K562 (cell line): ENCODE data around the gene COL15A1. TPM values are rescaled to one million over a fixed set of nuclear protein-coding genes. Genes with fewer than 3 reads are reported as not detected.

Experiments
- ADNP ChIP-seq: fragments of 200-800 bp; sonication (Bioruptor generic); IDR thresholded peaks from 2 replicates; pipeline ENCODE4 v1.6.1; 2016; ENCODE audit warnings: missing genetic modification characterization, missing compliant biosample characterization
- CEBPB ChIP-seq: fragments of 450-650 bp; IDR thresholded peaks from 2 replicates; pipeline ENCODE4 v1.6.1; 2016; ENCODE audit warnings: missing genetic modification characterization, missing compliant biosample characterization
- CHD4 ChIP-seq: fragments of 200-600 bp; sonication (generic); IDR thresholded peaks from 3 replicates; pipeline ENCODE4 v1.6.1; 2012; ENCODE audit warnings: low read depth, mild to moderate bottlenecking, mixed read lengths, low read length, inconsistent platforms; ENCODE audit not compliant: insufficient read depth, insufficient replicate concordance, poor library complexity, severe bottlenecking
- FOXJ2 ChIP-seq: fragments of 200-800 bp; sonication (Bioruptor generic); IDR thresholded peaks from 2 replicates; pipeline ENCODE4 v1.6.1; 2016; ENCODE audit warnings: missing genetic modification characterization, missing compliant biosample characterization
- HBP1 ChIP-seq: fragments of 450-650 bp; formaldehyde crosslinking; IDR thresholded peaks from 2 replicates; pipeline ENCODE4 v1.4.0; 2022; ENCODE audit warnings: missing genetic modification characterization
- KDM4B ChIP-seq, 2 experiments: fragments of 450-650 bp in 1 of 2; sonication (generic) in 1 of 2; IDR thresholded peaks; 2 replicates each; pipeline ENCODE4 v1.6.1; 2016 to 2017; ENCODE audit warnings: borderline replicate concordance in 2 of 2, antibody characterized with exemption in 1 of 2, low read depth in 1 of 2, mild to moderate bottlenecking in 1 of 2
- NBN ChIP-seq: fragments of 450-650 bp; IDR thresholded peaks from 2 replicates; pipeline ENCODE4 v1.6.1; 2016; ENCODE audit warnings: low read depth, mild to moderate bottlenecking
- NCOA4 ChIP-seq: fragments of 450-650 bp; IDR thresholded peaks from 2 replicates; pipeline ENCODE4 v1.6.1; 2018; ENCODE audit warnings: mild to moderate bottlenecking; ENCODE audit not compliant: partially characterized antibody
- PCBP1 ChIP-seq: fragments of 200-400 bp; formaldehyde crosslinking; IDR thresholded peaks from 2 replicates; pipeline ENCODE4 v1.6.1; 2018; ENCODE audit warnings: mild to moderate bottlenecking, low read depth, low read length; ENCODE audit not compliant: poor library complexity, severe bottlenecking
- SFPQ ChIP-seq: fragments of 200-400 bp; formaldehyde crosslinking; IDR thresholded peaks from 2 replicates; pipeline ENCODE4 v1.6.1; 2017; ENCODE audit warnings: mild to moderate bottlenecking, low read depth, low read length, moderate library complexity
- ZBTB11 ChIP-seq, 3 experiments: fragments of 200-800 bp in 1 of 3; fragments of 250-450 bp in 1 of 3; fragments of 450-650 bp in 1 of 3; sonication (Bioruptor Pico) in 1 of 3; sonication (Bioruptor generic) in 1 of 3; formaldehyde crosslinking in 1 of 3; IDR thresholded peaks; 2 replicates each; pipeline versions ENCODE4 v1.6.1 to v1.8.0; 2016 to 2022; ENCODE audit warnings: mild to moderate bottlenecking in 2 of 3, missing genetic modification characterization in 2 of 3, missing compliant biosample characterization in 1 of 3, moderate library complexity in 1 of 3
- ZFP30 ChIP-seq: fragments of 250-450 bp; sonication (Bioruptor Pico); IDR thresholded peaks from 2 replicates; pipeline ENCODE4 v1.8.0; 2022; ENCODE audit warnings: moderate library complexity, mild to moderate bottlenecking, inconsistent platforms, borderline replicate concordance
- ZHX1 ChIP-seq: fragments of 150-350 bp; conservative IDR thresholded peaks from 2 replicates; pipeline ENCODE4 v1.6.1; 2014; ENCODE audit warnings: low read length
- ZNF347 ChIP-seq: fragments of 450-650 bp; formaldehyde crosslinking; IDR thresholded peaks from 2 replicates; pipeline ENCODE4 v1.4.0; 2020; ENCODE audit warnings: low read depth, mild to moderate bottlenecking, moderate library complexity
- ZNF561 ChIP-seq: fragments of 450-650 bp; formaldehyde crosslinking; conservative IDR thresholded peaks from 2 replicates; pipeline ENCODE4 v1.4.0; 2020; ENCODE audit warnings: mild to moderate bottlenecking, moderate library complexity
- polyA plus RNA-seq, 8 experiments: library from polyadenylated mRNA; depleted of rRNA in 4 of 8; stranded (reverse) in 5 of 8; unstranded in 3 of 8; fragments of >200 nt; fragmentation: Nextera tagmentation in 2 of 8; fragmentation: Illumina TruSeq in 1 of 8; extraction: Ambion mirVana in 2 of 8; extraction: Trizol in 1 of 8; gene quantifications; 2 replicates each; pipeline versions ENCODE4 v1.2.1 to v1.2.3, GENCODE V29; 2011 to 2014; ENCODE audit warnings: inconsistent platforms in 1 of 8, missing spikeins in 1 of 8
- total RNA-seq, 7 experiments: library from RNA; depleted of rRNA in 6 of 7; stranded (reverse); fragments of >200 nt in 6 of 7; fragmentation: Illumina TruSeq in 2 of 7; extraction: Trizol in 2 of 7; gene quantifications; 2 replicates each; pipeline versions ENCODE4 v1.2.1 to v1.2.3, GENCODE V29; 2011 to 2021; ENCODE audit warnings: low replicate concordance in 1 of 7

Gene COL15A1
- total and polyA plus RNA-seq, 9 of the 15 experiments (the other 6 are each of a cell fraction or from before 2014, with no cell fraction given): 0.46 to 5.1 (median 2.6) TPM

GRCh38 chr9:99105152-99106043 is 161.7 kb downstream of the COL15A1 start (continued):
- no peak for TF ChIP-seq NCOA4
- no peak for TF ChIP-seq ZFP30 (CRISPR knock-in tag)
- no peak for TF ChIP-seq SFPQ
- TF ChIP-seq ZBTB11 (CRISPR knock-in tag; IDR thresholded peaks at IDR 0.05): peak in 1 of 3 experiments; percentile 75; a peak in 1 of 6 replicates
- no peak for TF ChIP-seq HBP1
- no peak for TF ChIP-seq ADNP (tag)
- no peak for TF ChIP-seq KDM4B (IDR thresholded peaks at IDR 0.05; ENCODE audit: borderline replicate concordance in 2 of 2, low read depth in 1 of 2)
- TF ChIP-seq ZNF347 (CRISPR knock-in tag): no peak
- TF ChIP-seq FOXJ2 (tag): no peak
- TF ChIP-seq NBN: no peak
- peak; percentile 24 for TF ChIP-seq PCBP1
- no peak for TF ChIP-seq ZHX1
- no peak for TF ChIP-seq ZNF561 (CRISPR knock-in tag)
- no peak for TF ChIP-seq CEBPB
- TF ChIP-seq CHD4: no peak
